C1 segment of cervical spinal cord (tissue), 14 donors: ENCODE data around the gene ZNF665.
"Not testable (repeated sequence)": the region's sequence is repeated elsewhere in the genome, so short reads cannot be mapped to it uniquely, and the experiment has no call there.

Experiments
- DNase-seq, 14 donors: peaks; one replicate each; lab custom pipeline; 2025; lab: John Stamatoyannopoulos, UW

Gene ZNF665

DNA sequence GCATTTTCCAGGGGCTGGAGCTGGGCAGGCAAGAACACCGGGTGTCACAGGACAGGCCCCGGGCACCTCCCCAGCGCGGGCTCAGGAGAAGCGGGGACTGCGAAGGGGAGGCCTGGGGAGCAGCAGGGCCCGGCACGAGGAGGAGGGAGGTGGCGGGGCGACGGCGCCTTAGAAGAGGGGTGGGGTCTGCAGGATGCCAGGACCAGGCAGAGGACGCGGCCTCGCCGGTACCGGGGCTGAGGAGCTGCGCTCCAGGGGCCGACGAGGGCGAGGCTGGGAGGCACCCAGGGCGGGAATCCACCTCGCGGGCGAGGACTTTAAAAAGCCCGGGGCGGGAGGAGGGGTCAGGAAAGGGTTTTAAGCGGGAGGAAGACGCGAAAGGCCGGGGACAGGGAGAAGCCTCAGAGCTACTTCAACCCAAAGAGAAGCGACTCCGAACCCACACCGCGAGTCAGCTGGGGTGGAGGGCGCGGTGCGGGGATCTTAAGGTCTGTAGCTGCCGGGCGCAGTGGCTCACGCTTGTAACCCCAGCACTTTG is 35.0 kb downstream of the ZNF665 start:
- DNase-seq, result peak in 8 of 14 donors; percentile 1 to 24 (median 11)

DNA sequence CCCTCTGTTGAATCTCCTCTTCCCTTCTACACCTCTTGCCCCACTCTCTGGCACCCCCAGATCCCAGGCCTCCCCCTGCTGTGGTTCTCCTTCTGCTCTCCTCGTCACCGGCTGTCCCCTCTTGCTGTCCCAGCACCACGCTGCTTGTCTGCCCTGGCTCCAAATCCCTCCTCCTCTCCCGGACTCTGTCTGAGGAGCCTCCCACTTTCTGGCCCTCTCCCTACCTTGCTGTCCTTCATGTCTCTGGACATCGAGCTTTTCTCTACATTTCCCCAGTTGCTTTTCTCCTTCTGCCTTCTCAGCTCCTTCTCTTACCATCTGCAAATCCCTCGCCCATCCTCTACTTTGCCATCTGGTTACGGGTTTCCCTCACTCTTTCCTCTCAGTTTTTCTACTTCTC is 35.5 kb downstream of the ZNF665 start:
- peak in 5 of 14 donors; percentile 1 to 59 (median 4) for DNase-seq

DNA sequence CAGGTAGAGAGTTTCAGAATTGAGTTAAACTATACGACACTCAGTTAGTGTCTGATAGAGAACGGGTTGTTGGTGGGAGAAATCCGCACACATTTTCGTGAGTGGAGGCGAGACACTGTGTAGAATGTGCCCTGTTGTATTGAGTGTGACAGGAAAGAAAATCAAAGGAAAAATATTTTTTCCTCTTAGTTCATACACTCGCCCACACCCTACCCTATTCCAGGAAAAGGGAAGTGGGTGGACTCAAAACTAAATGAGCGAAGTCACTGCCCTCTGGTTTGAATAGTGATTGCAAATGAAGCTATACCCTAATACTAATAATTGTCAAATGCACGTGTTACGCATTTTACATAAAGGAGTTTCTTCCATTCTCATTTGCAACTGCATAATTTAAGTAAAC is 36.3 kb downstream of the ZNF665 start:
- no peak for DNase-seq

DNA sequence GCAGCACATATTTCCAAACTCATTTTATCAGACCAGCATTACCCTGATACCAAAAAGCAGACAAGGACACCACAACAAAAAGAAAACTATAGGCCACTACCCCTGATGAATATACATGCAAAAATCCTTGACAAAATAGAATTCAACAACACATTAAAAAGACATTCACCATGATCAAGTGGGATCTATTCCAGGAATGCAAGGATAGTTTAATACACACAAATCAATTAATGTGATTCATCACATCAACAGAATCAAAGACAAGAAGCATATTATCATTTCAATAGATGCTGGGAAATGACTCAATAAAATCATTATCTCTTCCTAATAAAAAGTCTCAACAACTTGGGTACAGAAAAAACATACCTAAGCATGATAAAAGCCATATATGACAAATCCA is 45.5 kb downstream of the ZNF665 start:
- DNase-seq, result no peak

DNA sequence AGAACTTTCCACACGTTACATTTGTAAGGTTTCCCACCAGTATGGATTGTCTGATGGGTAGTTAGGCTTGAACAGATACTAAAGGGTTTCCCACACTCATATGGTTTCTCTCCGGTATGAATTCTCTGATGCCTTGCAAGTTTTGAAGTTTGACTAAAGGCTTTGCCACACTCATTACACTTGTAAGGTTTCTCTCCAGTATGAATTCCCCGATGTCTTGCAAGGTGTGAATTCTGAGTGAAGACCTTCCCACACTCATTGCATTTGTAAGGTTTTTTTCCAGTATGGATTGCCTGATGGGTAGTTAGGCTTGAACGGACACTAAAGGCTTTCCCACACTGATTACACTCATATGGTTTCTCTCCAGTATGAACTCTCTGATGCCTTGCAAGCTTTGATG is 52.8 kb downstream of the ZNF665 start:
- DNase-seq, result no peak

DNA sequence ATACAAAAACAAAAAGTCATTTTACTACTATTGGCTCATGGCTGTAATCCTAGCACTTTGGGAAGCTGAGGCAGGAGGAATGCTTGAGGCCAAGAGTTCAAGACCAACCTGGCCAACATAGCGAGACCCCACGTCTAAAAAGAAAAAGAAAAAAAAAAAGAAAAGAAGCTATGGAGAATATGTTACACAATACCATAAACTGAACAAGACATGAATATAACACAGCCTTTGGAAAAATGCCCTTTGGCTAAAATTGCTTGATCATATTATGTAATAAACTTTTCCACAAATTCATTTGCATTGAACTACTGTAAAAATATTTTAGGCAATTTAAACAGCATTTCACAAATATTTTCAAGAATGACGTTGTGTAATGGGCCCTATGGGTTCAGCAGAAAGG is 56.7 kb downstream of the ZNF665 start:
- no peak for DNase-seq

DNA sequence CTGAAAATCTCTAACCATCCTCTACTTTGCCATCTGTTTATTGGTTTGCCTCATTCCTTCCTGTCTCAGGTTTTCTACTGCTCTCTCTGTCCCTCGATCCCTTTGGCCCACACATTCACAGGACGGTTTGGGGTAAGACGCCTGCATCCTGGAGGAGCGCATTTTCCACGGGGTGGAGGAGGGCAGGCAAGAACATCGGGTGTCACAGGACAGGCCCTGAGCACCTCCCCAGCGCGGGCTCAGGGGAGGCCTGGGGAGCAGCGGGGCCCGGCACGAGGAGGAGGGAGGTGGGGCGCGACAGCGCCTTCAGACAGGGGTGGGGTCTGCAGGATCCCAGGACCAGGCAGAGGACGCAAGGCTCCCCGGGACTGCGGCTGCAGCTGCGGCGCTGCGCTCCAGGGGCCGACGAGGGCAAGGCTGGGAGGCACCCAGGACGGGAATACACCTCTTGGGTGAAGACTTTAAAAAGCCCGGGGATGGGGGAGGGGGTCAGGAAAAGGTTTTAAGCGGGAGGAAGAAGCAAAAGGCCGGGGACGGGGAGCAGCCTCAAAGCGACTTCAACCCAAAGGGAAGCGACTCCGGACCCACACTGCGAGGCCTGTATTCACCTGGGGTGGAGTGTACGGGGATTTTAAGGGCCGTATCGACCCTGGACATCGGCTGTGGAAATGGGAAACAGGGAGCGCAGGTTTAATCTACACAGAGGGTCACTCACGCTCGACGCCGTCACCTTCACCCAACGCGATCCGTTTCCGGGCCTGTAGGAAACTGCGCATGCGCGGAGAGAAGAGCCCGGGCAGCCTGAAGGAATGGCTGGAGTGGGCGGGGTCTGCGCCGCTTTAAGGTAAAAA is 60.8 kb downstream of the ZNF665 start, which contains the start of gene ZNF415:
Gene ZNF415, minus strand, starts transcription at position 770 of the 851 bp plus-strand sequence. CDS start 10,234 bp downstream, outside the sequence.
- peak in 13 of 14 donors; percentile 15 to 86 (median 71) for DNase-seq

DNA sequence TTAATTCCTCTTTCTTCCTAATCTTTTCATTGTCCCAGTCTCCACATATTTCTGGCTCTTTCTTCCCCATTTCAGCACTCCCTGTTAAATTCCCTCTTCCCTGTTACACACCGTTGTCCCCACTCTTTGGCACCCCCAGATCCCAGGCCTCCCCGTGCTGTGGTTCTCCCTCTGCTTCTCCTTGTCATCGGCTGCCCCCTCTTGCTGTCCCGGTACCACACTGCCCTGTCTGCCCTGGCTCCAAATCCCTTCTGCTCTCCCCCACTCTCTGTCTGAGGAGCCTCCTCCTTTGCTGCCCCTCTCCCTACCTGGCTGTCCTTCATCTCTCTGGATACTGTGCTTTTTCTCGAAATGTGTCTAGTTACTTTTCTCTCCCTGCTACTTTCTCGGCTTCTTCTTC is 61.4 kb downstream of the ZNF665 start:
- peak in 7 of 14 donors; percentile 4 to 53 (median 26) for DNase-seq

DNA sequence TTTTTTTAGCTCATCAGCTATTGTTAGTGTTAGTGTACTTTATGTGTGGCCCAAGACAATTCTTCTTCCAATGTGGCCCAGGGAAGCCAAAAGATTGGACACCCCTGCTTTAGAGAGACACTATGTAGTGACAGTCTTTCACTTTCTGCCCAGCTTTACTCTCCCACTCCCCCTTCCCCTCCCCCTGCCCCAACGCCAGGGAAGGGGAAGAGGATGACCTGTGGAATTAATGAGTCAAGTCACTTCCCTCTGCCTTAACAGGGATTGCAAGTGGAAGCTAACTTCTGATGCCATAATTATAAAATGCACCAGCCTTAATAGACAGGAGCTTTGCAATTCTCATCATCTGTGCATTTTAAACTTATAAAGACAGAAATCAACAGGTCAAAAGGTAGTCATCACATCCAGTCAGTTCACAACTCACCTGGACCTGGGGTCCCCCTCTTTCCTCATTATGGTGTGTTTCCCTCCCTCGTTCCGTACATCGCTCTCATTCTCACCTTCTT is 62.0 kb downstream of the ZNF665 start:
- DNase-seq, result no peak

DNA sequence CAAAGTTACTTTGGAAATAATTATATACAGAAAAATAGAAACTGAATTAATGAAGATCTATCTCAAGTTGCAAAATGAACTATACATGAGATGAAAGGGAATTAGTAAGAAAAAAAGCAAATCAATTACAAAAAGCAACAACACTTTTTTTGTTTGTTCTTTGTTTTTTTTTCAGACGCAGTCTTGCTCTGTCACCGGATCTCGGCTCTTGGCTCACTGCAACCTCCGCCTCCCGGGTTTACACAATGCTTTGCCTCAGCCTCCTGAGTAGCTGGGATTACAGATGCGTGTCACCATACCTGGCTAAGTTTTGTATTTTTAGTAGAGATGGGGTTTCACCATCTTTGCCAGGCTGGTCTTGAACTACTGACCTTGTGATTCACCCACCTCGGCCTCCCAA is 62.7 kb downstream of the ZNF665 start:
- DNase-seq, result peak in 3 of 14 donors; percentile 4 to 11 (median 5)

DNA sequence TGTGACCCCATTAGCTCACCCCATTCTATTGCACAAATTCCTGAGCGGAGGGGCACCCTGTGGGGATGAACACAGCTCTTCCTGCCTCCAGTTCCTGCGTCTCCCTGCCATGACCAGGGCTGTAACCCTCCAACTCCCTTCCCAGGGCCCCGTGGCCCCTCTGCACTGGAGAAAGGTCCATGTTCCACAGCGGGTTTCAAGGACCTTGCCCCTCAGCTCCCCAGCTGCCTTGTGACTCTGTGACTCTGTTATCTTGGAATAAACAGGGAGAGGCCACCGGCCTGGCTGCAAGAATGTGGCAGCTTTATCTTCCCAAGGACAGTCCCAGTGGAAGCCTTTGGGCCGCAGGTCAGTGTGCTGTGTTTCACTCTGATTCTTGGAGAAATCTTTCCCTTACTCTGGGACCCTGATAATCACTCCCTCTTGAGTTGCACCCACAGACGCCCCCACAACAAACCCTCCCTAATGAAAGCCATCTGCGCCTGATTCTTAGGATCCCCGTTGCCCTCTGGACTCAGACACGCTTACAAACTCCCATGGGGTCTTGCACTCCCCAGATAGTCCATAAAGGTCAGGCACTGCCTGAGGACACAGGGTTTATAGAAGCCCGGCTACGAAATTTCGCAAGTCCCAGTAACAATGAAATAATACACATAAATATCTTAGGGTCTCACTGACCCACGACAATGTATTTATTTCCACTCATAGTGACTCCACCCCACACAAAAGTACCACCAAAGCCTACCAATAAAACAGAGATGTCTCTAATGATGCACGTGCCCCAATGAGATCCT is 66.2 kb downstream of the ZNF665 start:
- DNase-seq, result not testable (repeated sequence)

DNA sequence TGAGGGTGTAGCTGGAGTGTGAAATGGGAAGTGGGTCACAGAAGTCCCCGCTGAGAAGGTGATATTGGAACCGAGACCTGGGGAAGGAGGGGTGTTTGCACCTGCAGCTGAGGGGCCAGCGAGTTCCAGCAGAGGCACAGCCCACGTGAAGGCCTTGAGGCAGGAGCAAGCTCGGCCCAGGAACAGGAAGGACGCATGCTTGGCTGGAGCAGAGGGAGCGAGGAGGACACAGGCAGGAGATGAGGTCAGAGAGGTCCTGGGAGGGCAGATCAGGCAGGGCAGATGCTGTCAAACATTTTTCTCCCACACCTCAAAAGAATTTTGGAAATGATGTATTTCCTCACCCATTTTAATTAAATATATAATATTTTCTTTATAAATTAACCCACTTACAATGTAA is 69.8 kb downstream of the ZNF665 start:
- no peak for DNase-seq
